SJCRH30 (cell line): ENCODE results near the gene FAM47C. TPM values are rescaled to one million over a fixed set of nuclear protein-coding genes. Genes with fewer than 3 reads are reported as not detected.
"Not testable (repeated sequence)": the region's sequence is repeated elsewhere in the genome, so short reads cannot be mapped to it uniquely, and the experiment has no call there.

Source experiments
- DNase-seq, 2 experiments: peaks; one replicate each; pipeline ENCODE4 v3.0.0-alpha.2; 2015 to 2020
- H3K27ac ChIP-seq: fragments of 250-450 bp; sonication (Bioruptor Pico); 2 replicates; pipeline ENCODE4 v1.5.1; 2020; ENCODE audit warnings: mild to moderate bottlenecking, moderate library complexity
- H3K27me3 ChIP-seq: fragments of 250-450 bp; sonication (Bioruptor Pico); 2 replicates; pipeline ENCODE4 v1.5.1; 2020; ENCODE audit warnings: mild to moderate bottlenecking, moderate library complexity
- H3K36me3 ChIP-seq: fragments of 250-450 bp; sonication (Bioruptor Pico); 2 replicates; pipeline ENCODE4 v1.5.1; 2020; ENCODE audit warnings: mild to moderate bottlenecking, moderate library complexity
- H3K4me1 ChIP-seq: fragments of 250-450 bp; sonication (Bioruptor Pico); 2 replicates; pipeline ENCODE4 v1.5.1; 2020; ENCODE audit warnings: mild to moderate bottlenecking, moderate library complexity
- H3K4me3 ChIP-seq: fragments of 250-450 bp; sonication (Bioruptor Pico); 2 replicates; pipeline ENCODE4 v1.5.1; 2020; ENCODE audit warnings: mild to moderate bottlenecking, moderate library complexity
- H3K9me3 ChIP-seq: fragments of 250-450 bp; sonication (Bioruptor Pico); replicated peaks from 2 replicates; pipeline ENCODE4 v1.5.1; 2020; ENCODE audit warnings: mild to moderate bottlenecking, moderate library complexity
- total RNA-seq: library from RNA; depleted of rRNA; stranded (reverse); fragments of >200 nt; shearing (Covaris generic); gene quantifications from 2 replicates; pipeline ENCODE4 v1.2.3, GENCODE V29; 2014

The FAM47C gene
- total RNA-seq, 1 experiment from 2014 or later: not detected

DNA sequence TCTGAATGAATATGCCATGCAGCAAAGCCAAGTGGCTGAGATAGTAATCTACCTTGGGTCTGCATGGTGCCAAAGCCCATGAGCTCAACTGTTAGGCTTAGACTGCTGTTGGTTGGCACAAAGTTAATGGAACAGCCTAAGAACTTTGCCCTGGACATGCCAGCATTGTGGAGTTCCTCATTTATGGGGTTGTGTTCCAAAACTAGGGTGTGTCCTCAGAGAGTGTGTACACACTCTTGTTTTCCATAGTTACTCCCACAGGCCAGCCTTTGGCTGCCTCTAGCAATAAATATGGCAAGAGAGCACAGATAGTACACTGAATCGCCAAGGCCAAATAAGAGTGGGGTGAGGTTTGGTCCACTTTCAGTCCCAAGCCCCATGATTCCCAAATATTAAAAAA is 30.6 kb downstream of the FAM47C start:
- not testable (repeated sequence) for H3K36me3 ChIP-seq, H3K4me3 ChIP-seq, H3K4me1 ChIP-seq, H3K27me3 ChIP-seq, H3K27ac ChIP-seq, H3K9me3 ChIP-seq, DNase-seq

DNA sequence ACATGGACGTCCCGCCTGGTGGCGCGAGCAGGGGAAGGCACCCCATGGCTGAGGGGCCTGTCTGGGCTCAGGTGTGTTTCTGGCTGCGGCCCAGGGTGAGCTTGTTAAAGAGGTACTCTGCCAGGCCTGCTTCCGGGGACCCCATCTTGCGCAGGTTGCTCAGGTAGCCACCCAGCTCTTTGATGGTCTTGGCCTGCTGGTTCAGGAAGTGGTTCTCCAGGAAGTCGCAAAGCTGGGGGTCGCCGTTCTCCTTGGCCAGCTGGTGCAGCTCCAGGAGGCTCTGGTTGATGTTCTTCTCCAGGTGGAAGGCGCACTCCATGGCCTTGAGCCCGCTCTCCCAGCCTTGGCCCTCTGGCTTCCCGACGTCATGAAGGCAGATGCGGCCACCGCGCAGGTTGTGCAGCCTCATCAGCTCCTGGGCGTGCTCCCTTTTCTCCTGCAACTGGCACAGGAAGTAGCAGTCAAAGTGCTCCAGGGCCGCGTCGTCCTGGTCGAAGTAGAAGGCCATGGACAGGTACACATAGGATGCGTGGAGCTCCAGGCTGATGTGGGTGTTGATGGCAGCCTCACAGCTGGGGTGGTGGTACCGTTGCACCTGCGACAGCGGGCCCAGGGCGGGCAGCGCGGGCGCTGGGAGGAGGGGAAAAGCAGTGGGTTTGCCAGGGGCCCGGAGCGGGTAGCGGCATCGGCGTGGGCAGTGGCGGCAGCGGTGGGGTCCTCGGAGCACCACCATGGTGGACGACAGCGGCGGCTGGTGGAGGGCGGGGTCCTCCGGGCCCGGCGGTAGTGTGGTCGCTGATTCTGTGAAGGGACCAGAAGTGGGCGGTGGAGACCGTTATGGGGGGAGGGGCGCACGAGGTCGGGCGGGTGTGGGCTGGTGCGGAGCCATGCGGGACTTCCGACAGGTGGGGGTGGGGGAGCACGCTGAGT is 35.1 kb downstream of the FAM47C start:
- H3K9me3 ChIP-seq, H3K27me3 ChIP-seq, DNase-seq, H3K27ac ChIP-seq, H3K4me3 ChIP-seq, H3K36me3 ChIP-seq, H3K4me1 ChIP-seq: not testable (repeated sequence)

GRCh38 chrX:37047776-37048175 is 39.6 kb downstream of the FAM47C start:
- no peak for DNase-seq
- Histone ChIP-seq H3K9me3 (no peaks in the 10 kb centered on the region), H3K27ac (no peak overlapping the region), H3K4me3 (no peak overlapping the region), H3K27me3 (no peaks in the 10 kb centered on the region), H3K4me1 (no peaks in the 10 kb centered on the region), H3K36me3 (no peaks in the 10 kb centered on the region)

- not testable (repeated sequence) for DNase-seq, H3K36me3 ChIP-seq, H3K9me3 ChIP-seq, H3K27me3 ChIP-seq, H3K4me3 ChIP-seq, H3K4me1 ChIP-seq, H3K27ac ChIP-seq
Observed at GRCh38 chrX:37057572-37057971, 49.4 kb downstream of the FAM47C start.

DNA sequence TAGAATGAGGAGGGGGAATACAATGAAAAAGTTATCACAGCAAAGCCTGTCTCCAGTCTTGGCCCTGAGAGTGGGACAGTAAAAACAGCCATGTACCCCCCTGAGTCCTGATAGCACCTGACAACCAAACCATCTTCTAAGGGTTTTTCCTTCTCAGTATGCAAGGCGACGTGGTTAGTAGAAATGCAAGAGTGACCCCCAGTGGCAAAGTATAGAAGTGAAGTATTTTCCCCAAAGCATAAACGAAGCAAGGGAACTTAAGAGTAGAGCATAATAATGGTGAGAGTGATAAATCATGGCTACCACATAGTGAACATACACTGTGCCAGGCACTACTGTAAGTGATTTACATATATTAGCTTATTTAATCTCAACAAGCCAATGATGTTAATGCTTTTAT is 52.8 kb downstream of the FAM47C start:
- DNase-seq: peak in 1 of 2 experiments; percentile 44
- Histone ChIP-seq H3K27me3 (no peaks in the 10 kb centered on the region), H3K4me3 (no peak overlapping the region), H3K27ac (no peak overlapping the region), H3K4me1 (no peaks in the 10 kb centered on the region), H3K9me3 (no peaks in the 10 kb centered on the region), H3K36me3 (no peaks in the 10 kb centered on the region)
